Measurements from ENCODE around the gene KLF7. TPM values are rescaled to one million over a fixed set of nuclear protein-coding genes. Genes with fewer than 3 reads are reported as not detected.

Gene KLF7
- 323 TPM for total RNA-seq (ENCODE audit: unreplicated experiment)
- long read RNA-seq, full-length matches to known transcripts, result 28 of 65 reads
- long read RNA-seq, partial matches to known transcripts, result 3 of 65 reads
- long read RNA-seq, other reads (novel, unspliced or antisense), result 34 of 65 reads

- TF ChIP-seq, protein P1, sequence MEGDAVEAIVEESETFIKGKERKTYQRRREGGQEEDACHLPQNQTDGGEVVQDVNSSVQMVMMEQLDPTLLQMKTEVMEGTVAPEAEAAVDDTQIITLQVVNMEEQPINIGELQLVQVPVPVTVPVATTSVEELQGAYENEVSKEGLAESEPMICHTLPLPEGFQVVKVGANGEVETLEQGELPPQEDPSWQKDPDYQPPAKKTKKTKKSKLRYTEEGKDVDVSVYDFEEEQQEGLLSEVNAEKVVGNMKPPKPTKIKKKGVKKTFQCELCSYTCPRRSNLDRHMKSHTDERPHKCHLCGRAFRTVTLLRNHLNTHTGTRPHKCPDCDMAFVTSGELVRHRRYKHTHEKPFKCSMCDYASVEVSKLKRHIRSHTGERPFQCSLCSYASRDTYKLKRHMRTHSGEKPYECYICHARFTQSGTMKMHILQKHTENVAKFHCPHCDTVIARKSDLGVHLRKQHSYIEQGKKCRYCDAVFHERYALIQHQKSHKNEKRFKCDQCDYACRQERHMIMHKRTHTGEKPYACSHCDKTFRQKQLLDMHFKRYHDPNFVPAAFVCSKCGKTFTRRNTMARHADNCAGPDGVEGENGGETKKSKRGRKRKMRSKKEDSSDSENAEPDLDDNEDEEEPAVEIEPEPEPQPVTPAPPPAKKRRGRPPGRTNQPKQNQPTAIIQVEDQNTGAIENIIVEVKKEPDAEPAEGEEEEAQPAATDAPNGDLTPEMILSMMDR (IDR thresholded peaks at IDR 0.05; ENCODE audit: partially characterized antibody, unreplicated experiment), result no peak
- Mint-ChIP-seq H3K4me3 (ENCODE audit: unreplicated experiment) (peak within 1 kb of the TSS; percentile 92), H3K9me3 (ENCODE audit: unreplicated experiment) (peaks cover 46% of the 10 kb centered on the region), H3K27me3 (ENCODE audit: unreplicated experiment) (peaks cover 45% of the 10 kb centered on the region), H3K27ac (ENCODE audit: unreplicated experiment) (peak within 1 kb of the TSS; percentile 98), H3K4me1 (ENCODE audit: low read depth, unreplicated experiment) (peaks cover 26% of the 10 kb centered on the region), H3K36me3 (ENCODE audit: unreplicated experiment) (peaks cover 12% of the 10 kb centered on the region)
- no peak for DNase-seq
Measured at GRCh38 chr2:207165121-207166038, at the start of gene KLF7. TSS of gene KLF7 (minus strand) at chr2:207165948. CDS start at chr2:207165568, 380 bp downstream.

GRCh38 chr2:207215308-207215707 lies 49.6 kb upstream of the KLF7 start:
- H3K27ac Mint-ChIP-seq (ENCODE audit: unreplicated experiment), result peak overlapping the region; percentile 92
- DNase-seq, result no peak

GRCh38 chr2:207214446-207214845 lies 48.7 kb upstream of the KLF7 start:
- TF ChIP-seq, protein P1 (IDR thresholded peaks at IDR 0.05; ENCODE audit: partially characterized antibody, unreplicated experiment), result no peak
- DNase-seq, result no peak
- peak overlapping the region; percentile 51 for H3K4me3 Mint-ChIP-seq (ENCODE audit: unreplicated experiment)

More at GRCh38 chr2:207215308-207215707, 49.6 kb upstream of the KLF7 start:
- TF ChIP-seq, protein P1 (IDR thresholded peaks at IDR 0.05; ENCODE audit: partially characterized antibody, unreplicated experiment), result no peak
- Mint-ChIP-seq H3K36me3 (ENCODE audit: unreplicated experiment) (no peaks in the 10 kb centered on the region), H3K27me3 (ENCODE audit: unreplicated experiment) (peaks cover 3% of the 10 kb centered on the region), H3K4me1 (ENCODE audit: low read depth, unreplicated experiment) (peaks cover 62% of the 10 kb centered on the region), H3K4me3 (ENCODE audit: unreplicated experiment) (peak overlapping the region; percentile 62), H3K9me3 (ENCODE audit: unreplicated experiment) (no peaks in the 10 kb centered on the region)

GRCh38 chr2:207206011-207206410 lies 40.3 kb upstream of the KLF7 start:
- H3K4me3 Mint-ChIP-seq (ENCODE audit: unreplicated experiment), result no peak overlapping the region
- H3K27me3 Mint-ChIP-seq (ENCODE audit: unreplicated experiment), result peaks cover 5% of the 10 kb centered on the region
- H3K9me3 Mint-ChIP-seq (ENCODE audit: unreplicated experiment), result peaks cover 7% of the 10 kb centered on the region
- peaks cover 9% of the 10 kb centered on the region for H3K4me1 Mint-ChIP-seq (ENCODE audit: low read depth, unreplicated experiment)
- TF ChIP-seq, protein P1 (IDR thresholded peaks at IDR 0.05; ENCODE audit: partially characterized antibody, unreplicated experiment), result no peak
- no peak for DNase-seq
- H3K27ac Mint-ChIP-seq (ENCODE audit: unreplicated experiment), result no peak overlapping the region
- peaks cover 11% of the 10 kb centered on the region for H3K36me3 Mint-ChIP-seq (ENCODE audit: unreplicated experiment)

More at GRCh38 chr2:207214446-207214845, 48.7 kb upstream of the KLF7 start:
- H3K4me1 Mint-ChIP-seq (ENCODE audit: low read depth, unreplicated experiment), result peaks cover 56% of the 10 kb centered on the region
- H3K27ac Mint-ChIP-seq (ENCODE audit: unreplicated experiment), result peak overlapping the region; percentile 92
- peaks cover 6% of the 10 kb centered on the region for H3K9me3 Mint-ChIP-seq (ENCODE audit: unreplicated experiment)
- H3K27me3 Mint-ChIP-seq (ENCODE audit: unreplicated experiment), result peaks cover 3% of the 10 kb centered on the region
- peaks cover 5% of the 10 kb centered on the region for H3K36me3 Mint-ChIP-seq (ENCODE audit: unreplicated experiment)
